ENCODE results near the gene TMEM147.

DNA sequence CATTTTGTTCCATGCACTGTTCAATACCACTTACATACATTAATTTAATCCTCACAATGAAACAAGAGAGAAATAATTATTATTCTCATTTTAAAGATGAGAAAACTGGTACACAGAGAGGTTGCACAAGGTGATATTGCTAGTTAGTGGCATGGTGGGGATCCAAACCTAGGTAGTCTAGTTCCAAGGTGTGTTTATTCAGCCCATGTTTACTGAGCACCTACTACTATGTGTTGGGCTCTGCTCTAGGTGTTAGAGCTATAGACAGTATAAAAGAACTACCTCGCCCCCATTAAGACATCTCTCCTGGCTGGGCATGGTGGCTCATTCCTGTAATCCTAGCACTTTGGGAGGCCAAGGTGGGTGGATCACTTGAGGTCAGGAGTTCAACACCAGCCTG lies 37.3 kb downstream of the TMEM147 start:
- TF ChIP-seq, protein P1, sequence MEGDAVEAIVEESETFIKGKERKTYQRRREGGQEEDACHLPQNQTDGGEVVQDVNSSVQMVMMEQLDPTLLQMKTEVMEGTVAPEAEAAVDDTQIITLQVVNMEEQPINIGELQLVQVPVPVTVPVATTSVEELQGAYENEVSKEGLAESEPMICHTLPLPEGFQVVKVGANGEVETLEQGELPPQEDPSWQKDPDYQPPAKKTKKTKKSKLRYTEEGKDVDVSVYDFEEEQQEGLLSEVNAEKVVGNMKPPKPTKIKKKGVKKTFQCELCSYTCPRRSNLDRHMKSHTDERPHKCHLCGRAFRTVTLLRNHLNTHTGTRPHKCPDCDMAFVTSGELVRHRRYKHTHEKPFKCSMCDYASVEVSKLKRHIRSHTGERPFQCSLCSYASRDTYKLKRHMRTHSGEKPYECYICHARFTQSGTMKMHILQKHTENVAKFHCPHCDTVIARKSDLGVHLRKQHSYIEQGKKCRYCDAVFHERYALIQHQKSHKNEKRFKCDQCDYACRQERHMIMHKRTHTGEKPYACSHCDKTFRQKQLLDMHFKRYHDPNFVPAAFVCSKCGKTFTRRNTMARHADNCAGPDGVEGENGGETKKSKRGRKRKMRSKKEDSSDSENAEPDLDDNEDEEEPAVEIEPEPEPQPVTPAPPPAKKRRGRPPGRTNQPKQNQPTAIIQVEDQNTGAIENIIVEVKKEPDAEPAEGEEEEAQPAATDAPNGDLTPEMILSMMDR (conservative IDR thresholded peaks at IDR 0.05 in 1 of 2, IDR thresholded peaks at IDR 0.05 in 1 of 2; ENCODE audit: extremely low read depth in 1 of 2, insufficient read depth in 1 of 2, low read depth in 1 of 2, low read length in 2 of 2), result no peak
- no peak for TF ChIP-seq EZH2 (IDR thresholded peaks at IDR 0.05; ENCODE audit: borderline replicate concordance, low read length)
